Measurements from ENCODE around the gene FREM1. TPM values are rescaled to one million over a fixed set of nuclear protein-coding genes. Genes with fewer than 3 reads are reported as not detected.

The FREM1 gene
- total and polyA plus RNA-seq, 10 of the 15 experiments (the other 5 are each of a cell fraction or from before 2014, with no cell fraction given), result 0.01 to 0.16 (median 0.08) TPM; not detected in 7

GRCh38 chr9:14906000-14906399, 4.2 kb downstream of the FREM1 start (continued):
- no peak for TF ChIP-seq ZNF592 (IDR thresholded peaks at IDR 0.05)
- no peak for TF ChIP-seq IRF5 (IDR thresholded peaks at IDR 0.05; ENCODE audit: borderline replicate concordance)
- TF ChIP-seq ZNF207 (IDR thresholded peaks at IDR 0.05; ENCODE audit: borderline replicate concordance), result no peak
- TF ChIP-seq SMAD1 (IDR thresholded peaks at IDR 0.05; ENCODE audit: low read depth, partially characterized antibody), result no peak

GRCh38 chr9:14903040-14903439, 7.2 kb downstream of the FREM1 start:
- intact Hi-C loops (cut with micrococcal nuclease; ENCODE audit: unreplicated experiment), result no loop called here
- no peak for FAIRE-seq
- H3K4me2 ChIP-seq (ENCODE audit: control insufficient read depth, insufficient read depth), result no peak overlapping the region
- H3K4me3 ChIP-seq, result no peak overlapping the region
- WGBS (ENCODE audit: insufficient coverage, insufficient replicate concordance, low lambda C conversion rate, missing lambda C conversion rate), result 0% methylated on average over 1 of the region's 1 CpG
- no peaks in the 10 kb centered on the region for H3K79me2 ChIP-seq (ENCODE audit: control insufficient read depth, insufficient read depth, low read length)
- BruUV-seq (replicated peaks), result no TSS peak
- no peaks in the 10 kb centered on the region for H3K27me3 ChIP-seq (replicated peaks in 1 of 2; ENCODE audit: control insufficient read depth in 2 of 2, insufficient read depth in 2 of 2, low read length in 1 of 2)
- no peaks in the 10 kb centered on the region for H3K9me3 ChIP-seq (replicated peaks; ENCODE audit: control insufficient read depth, insufficient read depth, low read length)
- TF ChIP-seq MEF2A (IDR thresholded peaks at IDR 0.05; ENCODE audit: insufficient read depth, low read depth, low read length) (no peak), FOS (IDR thresholded peaks at IDR 0.05; ENCODE audit: borderline replicate concordance, extremely low read depth, insufficient read length) (no peak), HDAC6 (IDR thresholded peaks at IDR 0.05; ENCODE audit: unreplicated experiment) (no peak), SMAD5 (IDR thresholded peaks at IDR 0.05; ENCODE audit: low read depth) (no peak)
- ChIA-PET CTCF (interaction anchor here (1.6 kb wide), 1 partner anchor 135 kb away, joined by 3 read pairs; no protein-coding TSS in a partner anchor), SMC1A (ENCODE audit: uncharacterized antibody, unreplicated experiment) (interaction anchor here (0.7 kb wide), 2 partner anchors 186 to 1814 kb away, joined by 3 read pairs; no protein-coding TSS in a partner anchor), POLR2A (no interaction called here), RAD21 (ENCODE audit: unreplicated experiment) (no interaction called here)
- ATAC-seq, result no peak
- H3K4me1 ChIP-seq (ENCODE audit: control insufficient read depth, insufficient read depth, low read length), result no peaks in the 10 kb centered on the region
- in situ Hi-C loops (cut with MboI), result no loop called here
- H2AFZ ChIP-seq (ENCODE audit: control insufficient read depth, low read depth, low read length), result no peak overlapping the region
- DNase-seq (ENCODE audit: low read depth, low spot score), result no peak
- no peak overlapping the region for H3K27ac ChIP-seq (ENCODE audit: control insufficient read depth, insufficient read depth)
- H3K9ac ChIP-seq (ENCODE audit: control insufficient read depth, insufficient read depth, low read length), result no peak overlapping the region
- H4K20me1 ChIP-seq (ENCODE audit: control insufficient read depth, insufficient read depth), result no peaks in the 10 kb centered on the region
- H3K36me3 ChIP-seq (ENCODE audit: control insufficient read depth in 2 of 2, insufficient read depth in 2 of 2, low read length in 1 of 2), result no peaks in the 10 kb centered on the region
